Measurements from ENCODE around the gene MACROD1. TPM values are rescaled to one million over a fixed set of nuclear protein-coding genes. Genes with fewer than 3 reads are reported as not detected.

The MACROD1 gene
- total and polyA plus RNA-seq, 9 of the 15 experiments (the other 6 are each of a cell fraction or from before 2014, with no cell fraction given) = 1.1 to 60.0 (median 26.4) TPM

GRCh38 chr11:64165842-64166635, at the start of gene MACROD1 (continued):
- TF ChIP-seq ZNF512 (tag; IDR thresholded peaks at IDR 0.05) (no peak), SRSF7 (optimal IDR thresholded peaks at IDR 0.05; ENCODE audit: low read depth, low read length) (no peak), DACH1 (IDR thresholded peaks at IDR 0.05; ENCODE audit: partially characterized antibody) (peak; percentile 29), ZBTB8A (IDR thresholded peaks at IDR 0.05; ENCODE audit: partially characterized antibody) (no peak), ZNF133 (CRISPR knock-in tag; IDR thresholded peaks at IDR 0.05) (no peak), TOE1 (IDR thresholded peaks at IDR 0.05; ENCODE audit: borderline replicate concordance) (no peak), TOE1 (CRISPR knock-in tag; IDR thresholded peaks at IDR 0.05; ENCODE audit: borderline replicate concordance, low read depth) (no peak), ZNF184 (CRISPR knock-in tag; IDR thresholded peaks at IDR 0.05) (no peak), MECOM (CRISPR knock-in tag; IDR thresholded peaks at IDR 0.05) (no peak), CBFB (CRISPR knock-in tag; IDR thresholded peaks at IDR 0.05) (no peak), ZNF655 (CRISPR knock-in tag; IDR thresholded peaks at IDR 0.05) (no peak), ZNF668 (CRISPR knock-in tag; IDR thresholded peaks at IDR 0.05) (no peak), HMG20A (CRISPR knock-in tag; conservative IDR thresholded peaks at IDR 0.05) (no peak), PHTF2 (CRISPR knock-in tag; IDR thresholded peaks at IDR 0.05) (no peak), HNRNPH1 (optimal IDR thresholded peaks at IDR 0.05; ENCODE audit: low read depth, low read length) (no peak), ZC3H8 (IDR thresholded peaks at IDR 0.05) (no peak), BMI1 (IDR thresholded peaks at IDR 0.05; ENCODE audit: low read length) (no peak), U2AF2 (optimal IDR thresholded peaks at IDR 0.05; ENCODE audit: low read depth, low read length) (no peak), RHOXF2B (CRISPR knock-in tag; conservative IDR thresholded peaks at IDR 0.05) (no peak), KAT2B (IDR thresholded peaks at IDR 0.05; ENCODE audit: low read depth, low read length) (no peak), SREBF1 (IDR thresholded peaks at IDR 0.05; ENCODE audit: borderline replicate concordance, low read depth, low read length) (no peak), NFATC3 (IDR thresholded peaks at IDR 0.05) (no peak), ETV1 (tag; conservative IDR thresholded peaks at IDR 0.05; ENCODE audit: low read depth) (0 out of 2 replicates have a peak, but pooled peaks have one; percentile 17), ZNF12 (CRISPR knock-in tag; IDR thresholded peaks at IDR 0.05) (no peak), SMARCA5 (IDR thresholded peaks at IDR 0.05) (no peak), STAT5A (IDR thresholded peaks at IDR 0.05; ENCODE audit: borderline replicate concordance, low read length) (no peak), ZNF695 (CRISPR knock-in tag; IDR thresholded peaks at IDR 0.05) (0 out of 2 replicates have a peak, but pooled peaks have one; percentile 15)
- TF ChIP-seq, protein P1, sequence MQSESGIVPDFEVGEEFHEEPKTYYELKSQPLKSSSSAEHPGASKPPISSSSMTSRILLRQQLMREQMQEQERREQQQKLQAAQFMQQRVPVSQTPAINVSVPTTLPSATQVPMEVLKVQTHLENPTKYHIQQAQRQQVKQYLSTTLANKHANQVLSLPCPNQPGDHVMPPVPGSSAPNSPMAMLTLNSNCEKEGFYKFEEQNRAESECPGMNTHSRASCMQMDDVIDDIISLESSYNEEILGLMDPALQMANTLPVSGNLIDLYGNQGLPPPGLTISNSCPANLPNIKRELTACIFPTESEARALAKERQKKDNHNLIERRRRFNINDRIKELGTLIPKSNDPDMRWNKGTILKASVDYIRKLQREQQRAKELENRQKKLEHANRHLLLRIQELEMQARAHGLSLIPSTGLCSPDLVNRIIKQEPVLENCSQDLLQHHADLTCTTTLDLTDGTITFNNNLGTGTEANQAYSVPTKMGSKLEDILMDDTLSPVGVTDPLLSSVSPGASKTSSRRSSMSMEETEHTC (IDR thresholded peaks at IDR 0.05) = no peak; the same call in 1 of the 2 replicates
